Liver (tissue), 9 donors: ENCODE results near the gene SPEN. TPM values are rescaled to one million over a fixed set of nuclear protein-coding genes. Genes with fewer than 3 reads are reported as not detected.

Source experiments
- DNase-seq: peaks from one replicate; pipeline ENCODE4 v3.0.0-alpha.2; 2017; ENCODE audit warnings: low spot score
- H3K27ac ChIP-seq, 2 donors: one replicate each; pipeline ENCODE4 v1.7.0; 2013; ENCODE audit warnings: inconsistent platforms in 2 of 2, low read length in 2 of 2, control low read depth in 1 of 2, low read depth in 1 of 2, mild to moderate bottlenecking in 1 of 2
- H3K27me3 ChIP-seq, 4 donors: one replicate each; pipeline versions ENCODE4 v1.6.1 to v1.7.0; 2013; ENCODE audit warnings: low read length in 3 of 4, inconsistent platforms in 1 of 4, mild to moderate bottlenecking in 1 of 4, moderate library complexity in 1 of 4; ENCODE audit not compliant: control insufficient read depth in 4 of 4, insufficient read depth in 4 of 4
- H3K36me3 ChIP-seq, 4 donors: one replicate each; pipeline versions ENCODE4 v1.6.1 to v1.7.0; 2013; ENCODE audit warnings: low read length in 3 of 4, mild to moderate bottlenecking in 3 of 4, low read depth in 1 of 4, moderate library complexity in 1 of 4; ENCODE audit not compliant: control insufficient read depth in 4 of 4, insufficient read depth in 3 of 4
- H3K4me1 ChIP-seq, 4 donors: one replicate each; pipeline versions ENCODE4 v1.6.1 to v1.7.0; 2013; ENCODE audit warnings: low read length in 3 of 4, mild to moderate bottlenecking in 3 of 4, moderate library complexity in 1 of 4; ENCODE audit not compliant: control insufficient read depth in 4 of 4, insufficient read depth in 4 of 4
- H3K4me3 ChIP-seq, 3 donors: one replicate each; pipeline versions ENCODE4 v1.6.1 to v1.7.0; 2013; ENCODE audit warnings: low read length in 3 of 3, control low read depth in 1 of 3, low read depth in 1 of 3, mild to moderate bottlenecking in 1 of 3
- H3K9ac ChIP-seq, 2 donors: one replicate each; pipeline ENCODE4 v1.7.0; 2013; ENCODE audit warnings: low read length in 2 of 2, mild to moderate bottlenecking in 2 of 2, moderate library complexity in 2 of 2, control low read depth in 1 of 2, low read depth in 1 of 2
- H3K9me3 ChIP-seq, 4 donors: one replicate each; pipeline versions ENCODE4 v1.6.1 to v1.7.0; 2013; ENCODE audit warnings: low read length in 3 of 4; ENCODE audit not compliant: control insufficient read depth in 4 of 4
- EGR1 ChIP-seq, 2 donors: IDR thresholded peaks; 2 replicates each; pipeline ENCODE4 v1.6.1; 2016 to 2018; ENCODE audit warnings: antibody characterized with exemption in 2 of 2, low read depth in 2 of 2
- FOXA1 ChIP-seq: IDR thresholded peaks from 2 replicates; pipeline ENCODE4 v1.6.1; 2016; ENCODE audit warnings: antibody characterized with exemption
- FOXA2 ChIP-seq: IDR thresholded peaks from 2 replicates; pipeline ENCODE4 v1.6.1; 2016; ENCODE audit warnings: antibody characterized with exemption
- GABPA ChIP-seq, 2 donors: IDR thresholded peaks in 1 of 2; conservative IDR thresholded peaks in 1 of 2; 2 replicates each; pipeline ENCODE4 v1.6.1; 2016; ENCODE audit warnings: antibody characterized with exemption in 2 of 2, mild to moderate bottlenecking in 1 of 2, moderate library complexity in 1 of 2
- HNF4A ChIP-seq, 2 donors: conservative IDR thresholded peaks; 2 replicates each; pipeline ENCODE4 v1.6.1; 2016; ENCODE audit warnings: antibody characterized with exemption in 2 of 2, mild to moderate bottlenecking in 2 of 2
- HNF4G ChIP-seq: IDR thresholded peaks from 2 replicates; pipeline ENCODE4 v1.6.1; 2016; ENCODE audit warnings: antibody characterized with exemption
- JUND ChIP-seq, 2 donors: IDR thresholded peaks; 2 replicates each; pipeline ENCODE4 v1.6.1; 2016; ENCODE audit warnings: antibody characterized with exemption in 2 of 2
- NR2F2 ChIP-seq: IDR thresholded peaks from 2 replicates; pipeline ENCODE4 v1.6.1; 2016; ENCODE audit warnings: antibody characterized with exemption
- RAD21 ChIP-seq, 2 donors: IDR thresholded peaks; 2 replicates each; pipeline ENCODE4 v1.6.1; 2016; ENCODE audit warnings: antibody characterized with exemption in 2 of 2, mild to moderate bottlenecking in 2 of 2
- REST ChIP-seq: IDR thresholded peaks from 2 replicates; pipeline ENCODE4 v1.6.1; 2016; ENCODE audit warnings: antibody characterized with exemption, mild to moderate bottlenecking
- SP1 ChIP-seq: IDR thresholded peaks from 2 replicates; pipeline ENCODE4 v1.6.1; 2018; ENCODE audit warnings: antibody characterized with exemption, mild to moderate bottlenecking
- TAF1 ChIP-seq: conservative IDR thresholded peaks from 2 replicates; pipeline ENCODE4 v1.6.1; 2016; ENCODE audit warnings: antibody characterized with exemption, mild to moderate bottlenecking
- YY1 ChIP-seq: IDR thresholded peaks from 2 replicates; pipeline ENCODE4 v1.6.1; 2016; ENCODE audit warnings: antibody characterized with exemption, mild to moderate bottlenecking
- WGBS: extraction: QIAGEN DNeasy Blood & Tissue Kit; methylation state at CpG from one replicate; pipeline ENCODE4 v1.1.7; 2013; 5-methylcytosine and 5-hydroxymethylcytosine counted together
- polyA plus RNA-seq, 2 donors: library from polyadenylated mRNA; stranded (reverse) in 1 of 2; unstranded in 1 of 2; fragments of 200-250 nt in 1 of 2; fragments of >200 nt in 1 of 2; fragmentation: Nextera tagmentation in 1 of 2; extraction: Ambion mirVana in 1 of 2; gene quantifications; one replicate each; pipeline versions ENCODE4 v1.2.1 to v1.2.3, GENCODE V29; 2013 to 2015
- total RNA-seq, 2 donors: library from RNA; depleted of rRNA; stranded (reverse); fragments of >200 nt; gene quantifications; one replicate each; pipeline ENCODE4 v1.2.3, GENCODE V29; 2014
- TF ChIP-seq, protein P1 (sequence below): fragments of 150-350 bp; IDR thresholded peaks from 2 replicates; pipeline ENCODE4 v1.5.1; 2017; ENCODE audit warnings: improper control_type of control experiment, low read depth, low read length; ENCODE audit not compliant: missing input control
- TF ChIP-seq, protein P2 (sequence below): IDR thresholded peaks from 2 replicates; pipeline ENCODE4 v1.6.1; 2016; ENCODE audit warnings: antibody characterized with exemption
- TF ChIP-seq, protein P3 (sequence below): IDR thresholded peaks from 2 replicates; pipeline ENCODE4 v1.6.1; 2016; ENCODE audit warnings: antibody characterized with exemption
- TF ChIP-seq, protein P4 (sequence below): IDR thresholded peaks from 2 replicates; pipeline ENCODE4 v1.6.1; 2016; ENCODE audit warnings: antibody characterized with exemption
- donor health status: healthy.
- donor health status: healthy.
- donor health status: healthy.
- donor health status: healthy.
- donor health status: healthy.

Gene SPEN
- total and polyA plus RNA-seq, 4 donors, result 7.4 to 29.4 (median 15.2) TPM

DNA sequence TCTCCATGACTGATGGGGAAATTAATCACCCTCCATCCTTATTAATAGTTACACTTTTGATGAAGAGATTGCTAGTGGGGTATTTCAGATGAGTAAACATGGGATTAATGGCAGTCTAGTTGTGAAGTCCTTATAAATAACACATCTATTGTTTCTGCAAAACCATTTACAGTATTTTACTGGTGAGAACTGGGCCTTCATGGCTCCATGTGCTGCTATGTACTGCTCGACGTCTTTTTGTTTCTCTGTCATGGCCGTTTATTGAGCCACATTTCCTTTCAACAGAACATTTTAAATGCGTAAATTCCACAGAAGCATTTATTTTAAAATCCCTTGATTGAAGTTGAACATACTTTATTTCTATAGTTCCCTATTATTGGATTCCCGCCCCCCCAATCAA lies 34.5 kb downstream of the SPEN start (continued):
- TF ChIP-seq, protein P1, sequence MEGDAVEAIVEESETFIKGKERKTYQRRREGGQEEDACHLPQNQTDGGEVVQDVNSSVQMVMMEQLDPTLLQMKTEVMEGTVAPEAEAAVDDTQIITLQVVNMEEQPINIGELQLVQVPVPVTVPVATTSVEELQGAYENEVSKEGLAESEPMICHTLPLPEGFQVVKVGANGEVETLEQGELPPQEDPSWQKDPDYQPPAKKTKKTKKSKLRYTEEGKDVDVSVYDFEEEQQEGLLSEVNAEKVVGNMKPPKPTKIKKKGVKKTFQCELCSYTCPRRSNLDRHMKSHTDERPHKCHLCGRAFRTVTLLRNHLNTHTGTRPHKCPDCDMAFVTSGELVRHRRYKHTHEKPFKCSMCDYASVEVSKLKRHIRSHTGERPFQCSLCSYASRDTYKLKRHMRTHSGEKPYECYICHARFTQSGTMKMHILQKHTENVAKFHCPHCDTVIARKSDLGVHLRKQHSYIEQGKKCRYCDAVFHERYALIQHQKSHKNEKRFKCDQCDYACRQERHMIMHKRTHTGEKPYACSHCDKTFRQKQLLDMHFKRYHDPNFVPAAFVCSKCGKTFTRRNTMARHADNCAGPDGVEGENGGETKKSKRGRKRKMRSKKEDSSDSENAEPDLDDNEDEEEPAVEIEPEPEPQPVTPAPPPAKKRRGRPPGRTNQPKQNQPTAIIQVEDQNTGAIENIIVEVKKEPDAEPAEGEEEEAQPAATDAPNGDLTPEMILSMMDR, result no peak

DNA sequence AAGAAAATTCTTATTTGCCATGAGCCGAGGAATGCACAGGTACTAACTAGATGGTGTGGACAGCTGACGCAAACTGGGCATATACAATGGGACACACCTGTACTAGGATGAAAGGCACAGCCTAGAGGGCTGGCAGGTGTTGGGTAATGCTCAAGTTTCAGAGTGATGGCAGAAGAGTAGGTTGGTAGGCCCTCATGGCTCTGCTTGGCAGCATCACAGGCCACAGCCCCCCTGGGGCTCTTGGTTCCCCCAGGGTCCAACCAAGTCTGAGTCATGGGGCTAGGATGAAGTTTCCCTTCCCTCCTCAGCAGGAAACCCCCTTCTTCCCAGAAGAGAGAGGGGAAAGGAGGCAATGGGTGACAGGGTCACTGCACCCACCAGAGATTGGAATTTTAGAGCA lies 35.2 kb downstream of the SPEN start:
- H3K4me1 ChIP-seq, result peaks cover 5 to 39% (median 24%) of the 10 kb centered on the region in 4 donors
- 100% methylated on average over 2 of the region's 2 CpGs for WGBS
- H3K36me3 ChIP-seq, result peaks cover 0 to 3% (median 0%) of the 10 kb centered on the region in 4 donors
- TF ChIP-seq HNF4G (no peak), FOXA1 (no peak), YY1 (no peak), REST (no peak), TAF1 (no peak), GABPA (IDR thresholded peaks at IDR 0.05 in 1 of 2, conservative IDR thresholded peaks at IDR 0.05 in 1 of 2) (no peak), SP1 (no peak), RAD21 (IDR thresholded peaks at IDR 0.05) (no peak), EGR1 (IDR thresholded peaks at IDR 0.05; ENCODE audit: low read depth in 2 of 2) (no peak), FOXA2 (no peak), NR2F2 (no peak), JUND (IDR thresholded peaks at IDR 0.05) (no peak), HNF4A (conservative IDR thresholded peaks at IDR 0.05) (no peak)
- TF ChIP-seq, protein P1, result no peak
- TF ChIP-seq, protein P2, sequence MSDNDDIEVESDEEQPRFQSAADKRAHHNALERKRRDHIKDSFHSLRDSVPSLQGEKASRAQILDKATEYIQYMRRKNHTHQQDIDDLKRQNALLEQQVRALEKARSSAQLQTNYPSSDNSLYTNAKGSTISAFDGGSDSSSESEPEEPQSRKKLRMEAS, result no peak
- TF ChIP-seq, protein P3, sequence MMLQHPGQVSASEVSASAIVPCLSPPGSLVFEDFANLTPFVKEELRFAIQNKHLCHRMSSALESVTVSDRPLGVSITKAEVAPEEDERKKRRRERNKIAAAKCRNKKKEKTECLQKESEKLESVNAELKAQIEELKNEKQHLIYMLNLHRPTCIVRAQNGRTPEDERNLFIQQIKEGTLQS, result no peak
- TF ChIP-seq, protein P4, sequence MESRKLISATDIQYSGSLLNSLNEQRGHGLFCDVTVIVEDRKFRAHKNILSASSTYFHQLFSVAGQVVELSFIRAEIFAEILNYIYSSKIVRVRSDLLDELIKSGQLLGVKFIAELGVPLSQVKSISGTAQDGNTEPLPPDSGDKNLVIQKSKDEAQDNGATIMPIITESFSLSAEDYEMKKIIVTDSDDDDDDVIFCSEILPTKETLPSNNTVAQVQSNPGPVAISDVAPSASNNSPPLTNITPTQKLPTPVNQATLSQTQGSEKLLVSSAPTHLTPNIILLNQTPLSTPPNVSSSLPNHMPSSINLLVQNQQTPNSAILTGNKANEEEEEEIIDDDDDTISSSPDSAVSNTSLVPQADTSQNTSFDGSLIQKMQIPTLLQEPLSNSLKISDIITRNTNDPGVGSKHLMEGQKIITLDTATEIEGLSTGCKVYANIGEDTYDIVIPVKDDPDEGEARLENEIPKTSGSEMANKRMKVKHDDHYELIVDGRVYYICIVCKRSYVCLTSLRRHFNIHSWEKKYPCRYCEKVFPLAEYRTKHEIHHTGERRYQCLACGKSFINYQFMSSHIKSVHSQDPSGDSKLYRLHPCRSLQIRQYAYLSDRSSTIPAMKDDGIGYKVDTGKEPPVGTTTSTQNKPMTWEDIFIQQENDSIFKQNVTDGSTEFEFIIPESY, result no peak
- DNase-seq, result no peak
- no peak overlapping the region for H3K27ac ChIP-seq
- no peaks in the 10 kb centered on the region for H3K27me3 ChIP-seq
- H3K9ac ChIP-seq, result no peak overlapping the region
- no peaks in the 10 kb centered on the region for H3K9me3 ChIP-seq
- no peak overlapping the region for H3K4me3 ChIP-seq
